HK-2 (cell line): ENCODE data around the gene AGBL3.

Source experiments
- DNase-seq: peaks from one replicate; pipeline ENCODE4 v3.0.0-alpha.2; 2018; ENCODE audit not compliant: unreplicated experiment

The AGBL3 gene

GRCh38 chr7:135147899-135148721, 161.8 kb downstream of the AGBL3 start, which contains the start of gene TMEM140:
TSS of gene TMEM140 (plus strand) at chr7:135148072. CDS start at chr7:135164442, 16,370 bp downstream.
- no peak for DNase-seq

GRCh38 chr7:135150072-135150782, 163.9 kb downstream of the AGBL3 start:
- no peak for DNase-seq

- DNase-seq, result no peak
Observed at GRCh38 chr7:135151132-135151531, 164.8 kb downstream of the AGBL3 start.

GRCh38 chr7:135151533-135151932, 165.2 kb downstream of the AGBL3 start:
- no peak for DNase-seq

- DNase-seq, result no peak
Observed at GRCh38 chr7:135152442-135152841, 166.1 kb downstream of the AGBL3 start.

- DNase-seq, result no peak
Observed at GRCh38 chr7:135154734-135155133, 168.4 kb downstream of the AGBL3 start.

GRCh38 chr7:135156290-135156689, 170.0 kb downstream of the AGBL3 start:
- DNase-seq, result no peak

GRCh38 chr7:135158141-135158655, 171.9 kb downstream of the AGBL3 start:
- DNase-seq, result no peak

GRCh38 chr7:135158874-135159273, 172.6 kb downstream of the AGBL3 start:
- DNase-seq, result no peak

- DNase-seq, result no peak
Observed at GRCh38 chr7:135159359-135160085, 173.2 kb downstream of the AGBL3 start.

- no peak for DNase-seq
Observed at GRCh38 chr7:135160098-135160857, 174.0 kb downstream of the AGBL3 start.

- DNase-seq, result no peak
Observed at GRCh38 chr7:135160858-135161653, 174.7 kb downstream of the AGBL3 start.

GRCh38 chr7:135161669-135162068, 175.4 kb downstream of the AGBL3 start:
- no peak for DNase-seq

- DNase-seq, result no peak
Observed at GRCh38 chr7:135162382-135163001, 176.2 kb downstream of the AGBL3 start.

GRCh38 chr7:135164357-135165061, 178.2 kb downstream of the AGBL3 start:
- DNase-seq, result no peak

- DNase-seq, result no peak
Observed at GRCh38 chr7:135165862-135166261, 179.6 kb downstream of the AGBL3 start.

GRCh38 chr7:135166338-135166990, 180.2 kb downstream of the AGBL3 start:
- no peak for DNase-seq

GRCh38 chr7:135167365-135167917, 181.1 kb downstream of the AGBL3 start:
- no peak for DNase-seq

GRCh38 chr7:135168001-135168400, 181.7 kb downstream of the AGBL3 start:
- no peak for DNase-seq
